HG03521 (cell line): ENCODE data around the gene ARL10.
A peak's percentile ranks its signal among the peaks of the same experiment; 100 is the strongest.

Experiments used
- ATAC-seq: cut with Tn5 transposase; IDR thresholded peaks from one replicate; pipeline ENCODE4 v1.9.1; 2021; ENCODE audit warnings: mild to moderate bottlenecking, moderate library complexity; ENCODE audit not compliant: unreplicated experiment

The ARL10 gene

GRCh38 chr5:176410486-176411180 lies 45.3 kb downstream of the ARL10 start:
- no peak for ATAC-seq

- no peak for ATAC-seq
These were observed 47.4 kb downstream of the ARL10 start for GRCh38 chr5:176412517-176413254.

GRCh38 chr5:176413255-176413565 lies 47.9 kb downstream of the ARL10 start:
- ATAC-seq = no peak

GRCh38 chr5:176413709-176414191 lies 48.5 kb downstream of the ARL10 start:
- ATAC-seq = no peak

GRCh38 chr5:176414704-176415103 lies 49.4 kb downstream of the ARL10 start:
- ATAC-seq = no peak

GRCh38 chr5:176415240-176415951 lies 50.1 kb downstream of the ARL10 start:
- ATAC-seq = no peak

GRCh38 chr5:176415952-176416924 lies 51.0 kb downstream of the ARL10 start, which contains the start of gene CLTB:
TSS of gene CLTB (minus strand) at chr5:176416539. CDS start at chr5:176416363, 176 bp downstream.
- ATAC-seq = peak; percentile 90

- ATAC-seq = no peak
These were observed 51.7 kb downstream of the ARL10 start for GRCh38 chr5:176416965-176417364.

- no peak for ATAC-seq
These were observed 53.0 kb downstream of the ARL10 start for GRCh38 chr5:176418251-176418650.

GRCh38 chr5:176420086-176420485 lies 54.8 kb downstream of the ARL10 start:
- ATAC-seq = no peak

GRCh38 chr5:176420972-176421544 lies 55.8 kb downstream of the ARL10 start:
- no peak for ATAC-seq

- no peak for ATAC-seq
These were observed 58.9 kb downstream of the ARL10 start for GRCh38 chr5:176424181-176424580.

- no peak for ATAC-seq
These were observed 59.9 kb downstream of the ARL10 start for GRCh38 chr5:176425138-176425537.

GRCh38 chr5:176425791-176426190 lies 60.5 kb downstream of the ARL10 start:
- no peak for ATAC-seq

GRCh38 chr5:176426876-176427275 lies 61.6 kb downstream of the ARL10 start:
- no peak for ATAC-seq

- no peak for ATAC-seq
These were observed 62.7 kb downstream of the ARL10 start for GRCh38 chr5:176427971-176428370.

GRCh38 chr5:176429972-176430371 lies 64.7 kb downstream of the ARL10 start:
- no peak for ATAC-seq
